Stomach (tissue), 9 donors: Measurements from ENCODE around the gene MKKS. TPM values are rescaled to one million over a fixed set of nuclear protein-coding genes. Genes with fewer than 3 reads are reported as not detected.

Experiments
- DNase-seq, 2 donors: peaks; one replicate each; pipeline versions ENCODE4 v3.0.0 to v3.0.0-alpha.2; 2013 to 2019
- H3K27ac ChIP-seq, 5 donors: fragments of 200-600 bp in 4 of 5; sonication (generic) in 4 of 5; one replicate each; pipeline ENCODE4 v1.5.1; 2013 to 2019; ENCODE audit warnings: mild to moderate bottlenecking in 1 of 5, moderate library complexity in 1 of 5
- H3K27me3 ChIP-seq, 3 donors: fragments of 200-600 bp; sonication (generic); one replicate each; pipeline ENCODE4 v1.5.1; 2017 to 2019; ENCODE audit warnings: mixed run types in 1 of 3
- H3K36me3 ChIP-seq, 4 donors: fragments of 200-600 bp; sonication (generic); 1 replicate in 3 of 4; 2 replicates in 1 of 4; pipeline ENCODE4 v1.5.1; 2016 to 2019
- H3K4me1 ChIP-seq, 4 donors: fragments of 200-600 bp; sonication (generic); one replicate each; pipeline ENCODE4 v1.5.1; 2016 to 2019
- H3K4me3 ChIP-seq, 4 donors: fragments of 200-600 bp; sonication (generic) in 3 of 4; one replicate each; pipeline ENCODE4 v1.5.1; 2016 to 2019; ENCODE audit warnings: mild to moderate bottlenecking in 1 of 4
- H3K9me3 ChIP-seq, 4 donors: fragments of 200-600 bp; sonication (generic); one replicate each; pipeline ENCODE4 v1.5.1; 2016 to 2019
- EP300 ChIP-seq: sonication (generic); formaldehyde crosslinking; IDR thresholded peaks from one replicate; pipeline ENCODE4 v1.6.1; 2017; ENCODE audit warnings: antibody characterized with exemption
- POLR2A ChIP-seq, 4 donors: fragments of 450-650 bp; IDR thresholded peaks; one replicate each; pipeline ENCODE4 v1.6.1; 2016; ENCODE audit warnings: antibody characterized with exemption in 4 of 4, control low read depth in 2 of 4, mild to moderate bottlenecking in 1 of 4, moderate library complexity in 1 of 4
- POLR2AphosphoS5 ChIP-seq, 3 donors: sonication (generic); formaldehyde crosslinking; IDR thresholded peaks; one replicate each; pipeline ENCODE4 v1.6.1; 2016; ENCODE audit warnings: antibody characterized with exemption in 3 of 3
- WGBS, 5 donors: extraction: QIAGEN DNeasy Blood & Tissue Kit in 3 of 5; methylation state at CpG; one replicate each; pipeline versions ENCODE4 v1.1.5 to v1.1.7; 2013 to 2018; 5-methylcytosine and 5-hydroxymethylcytosine counted together
- intact Hi-C: fragments of 100-400 bp; cut with DNase I; formaldehyde crosslinking; loops from one replicate; pipeline ENCODE4 v1.15.1; 2023; ENCODE audit warnings: low total_unique reads
- polyA plus RNA-seq, 3 donors: library from polyadenylated mRNA; stranded (reverse); fragments of 200-250 nt; gene quantifications; one replicate each; pipeline ENCODE4 v1.2.3, GENCODE V29; 2013
- total RNA-seq, 5 donors: library from RNA; depleted of rRNA; stranded (reverse); fragments of >200 nt; gene quantifications; one replicate each; pipeline versions ENCODE4 v1.1.0 to v1.2.3, GENCODE V29; 2014 to 2016
- TF ChIP-seq, protein P1 (sequence below), 7 experiments: fragments of 450-650 bp in 4 of 7; fragments of 200-600 bp in 3 of 7; sonication (generic) in 3 of 7; IDR thresholded peaks; one replicate each; pipeline ENCODE4 v1.5.1; 2016 to 2019; ENCODE audit warnings: antibody characterized with exemption in 7 of 7, control low read depth in 2 of 7, mild to moderate bottlenecking in 1 of 7
- donor health status: healthy with polysubstance abuse.
- donor health status: Bipolar disorder and iron deficiency.
- donor health status: healthy.

Gene MKKS
- total and polyA plus RNA-seq, 8 donors, result 6.1 to 18.6 (median 12.3) TPM

DNA sequence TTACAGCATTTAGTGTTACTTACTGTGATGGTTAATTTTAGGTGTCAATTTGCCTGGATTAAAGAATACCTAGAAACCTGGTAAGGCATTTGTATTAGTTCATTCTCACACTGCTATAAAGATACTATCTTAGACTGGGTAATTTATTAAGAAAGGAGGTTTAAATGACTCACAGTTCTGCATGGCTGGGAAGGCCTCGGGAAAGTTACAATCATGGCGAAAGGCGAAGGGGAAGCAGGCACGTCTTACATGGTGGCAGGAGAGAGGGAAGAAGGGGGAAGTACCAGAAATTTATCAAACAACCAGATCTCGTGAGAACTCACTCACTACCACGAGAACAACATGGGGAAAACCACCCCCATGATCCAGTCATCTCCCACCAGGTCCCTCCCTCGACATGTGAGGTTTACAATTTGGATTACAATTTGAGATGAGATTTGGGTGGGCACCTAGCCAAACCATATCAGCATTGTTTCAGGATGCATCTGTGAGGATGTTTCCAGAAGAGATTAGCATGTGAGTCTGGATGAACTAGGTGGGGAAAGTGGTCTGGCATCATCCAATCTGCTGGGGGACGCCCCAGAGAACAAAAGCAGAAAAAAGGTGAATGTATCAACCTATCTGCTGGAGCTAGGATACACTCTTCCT, 76.8 kb downstream of the MKKS start:
- Histone ChIP-seq H3K36me3 (no peaks in the 10 kb centered on the region), H3K9me3 (no peaks in the 10 kb centered on the region), H3K4me3 (no peak overlapping the region), H3K27me3 (no peaks in the 10 kb centered on the region), H3K4me1 (peaks cover 0 to 7% (median 4%) of the 10 kb centered on the region in 4 donors), H3K27ac (no peak overlapping the region)
- WGBS, 5 donors, result 73 to 86% (median 82%) methylated on average over 8 of the region's 8 CpGs
- intact Hi-C loops, result no loop called here
- no peak for DNase-seq
- TF ChIP-seq, protein P1, sequence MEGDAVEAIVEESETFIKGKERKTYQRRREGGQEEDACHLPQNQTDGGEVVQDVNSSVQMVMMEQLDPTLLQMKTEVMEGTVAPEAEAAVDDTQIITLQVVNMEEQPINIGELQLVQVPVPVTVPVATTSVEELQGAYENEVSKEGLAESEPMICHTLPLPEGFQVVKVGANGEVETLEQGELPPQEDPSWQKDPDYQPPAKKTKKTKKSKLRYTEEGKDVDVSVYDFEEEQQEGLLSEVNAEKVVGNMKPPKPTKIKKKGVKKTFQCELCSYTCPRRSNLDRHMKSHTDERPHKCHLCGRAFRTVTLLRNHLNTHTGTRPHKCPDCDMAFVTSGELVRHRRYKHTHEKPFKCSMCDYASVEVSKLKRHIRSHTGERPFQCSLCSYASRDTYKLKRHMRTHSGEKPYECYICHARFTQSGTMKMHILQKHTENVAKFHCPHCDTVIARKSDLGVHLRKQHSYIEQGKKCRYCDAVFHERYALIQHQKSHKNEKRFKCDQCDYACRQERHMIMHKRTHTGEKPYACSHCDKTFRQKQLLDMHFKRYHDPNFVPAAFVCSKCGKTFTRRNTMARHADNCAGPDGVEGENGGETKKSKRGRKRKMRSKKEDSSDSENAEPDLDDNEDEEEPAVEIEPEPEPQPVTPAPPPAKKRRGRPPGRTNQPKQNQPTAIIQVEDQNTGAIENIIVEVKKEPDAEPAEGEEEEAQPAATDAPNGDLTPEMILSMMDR (IDR thresholded peaks at IDR 0.05), result no peak
- TF ChIP-seq POLR2AphosphoS5 (IDR thresholded peaks at IDR 0.05), result no peak
- TF ChIP-seq POLR2A (IDR thresholded peaks at IDR 0.05), result no peak
- TF ChIP-seq EP300, result no peak

DNA sequence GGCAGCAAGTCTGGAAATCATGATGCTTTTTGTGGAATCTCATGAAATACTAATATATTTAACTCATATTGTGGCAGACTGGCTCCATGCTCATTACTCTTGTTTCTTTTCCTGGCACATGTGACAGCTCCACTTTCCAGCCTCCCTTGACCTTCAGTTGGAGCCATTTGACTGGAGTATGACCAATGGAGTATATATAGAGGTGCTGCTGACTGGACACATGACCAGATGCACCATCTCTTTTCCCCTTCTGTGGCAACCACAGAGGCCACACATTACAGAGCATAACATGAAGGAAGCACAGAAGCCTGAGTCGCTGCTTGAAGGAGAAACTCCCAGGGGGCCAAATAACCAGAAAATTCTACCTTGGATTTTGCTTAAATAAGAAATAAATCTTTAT, 77.4 kb downstream of the MKKS start:
- intact Hi-C loops, result no loop called here

DNA sequence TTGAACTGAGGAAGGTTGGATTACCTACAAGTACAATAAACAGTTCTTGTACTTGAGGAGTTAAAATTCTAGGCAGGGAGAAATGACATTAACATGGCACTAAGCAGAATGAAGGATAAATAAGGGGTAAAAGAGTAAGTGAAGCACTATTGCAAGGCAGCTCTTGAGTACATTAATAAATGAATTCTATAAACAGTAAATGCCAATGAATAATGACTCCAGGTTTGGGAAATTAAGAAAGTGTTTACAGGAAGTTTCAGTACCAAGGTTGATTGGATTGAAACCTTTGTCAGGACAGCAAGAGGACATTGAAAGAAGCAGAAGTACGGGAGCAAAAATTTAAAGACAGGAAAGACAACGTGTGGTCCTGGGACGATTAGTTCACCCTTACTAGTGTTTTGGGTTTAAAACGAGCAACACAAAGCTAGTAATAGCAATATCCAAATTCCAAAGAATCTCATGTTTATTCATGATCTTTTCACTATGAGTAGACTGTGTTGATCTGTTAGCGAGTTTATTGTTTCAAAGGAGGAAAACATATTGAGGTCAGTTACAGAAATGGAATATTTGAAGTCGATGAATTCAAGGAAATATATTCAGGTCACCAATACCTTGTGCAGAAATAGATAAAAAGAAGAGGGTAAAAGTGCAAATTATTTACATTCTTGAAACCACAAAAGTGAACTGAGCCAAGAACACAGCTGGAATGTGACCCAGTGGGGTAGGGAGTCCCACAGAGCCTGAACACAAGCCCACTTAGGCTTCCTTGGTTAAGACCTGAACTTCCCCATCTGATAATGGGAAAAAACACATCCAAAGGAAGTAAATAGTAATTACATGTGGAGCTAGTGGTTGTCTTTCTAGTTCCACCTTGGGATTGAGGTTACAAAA, 80.8 kb downstream of the MKKS start:
- TF ChIP-seq, protein P1 (IDR thresholded peaks at IDR 0.05), result no peak
- TF ChIP-seq POLR2A (IDR thresholded peaks at IDR 0.05) (no peak), EP300 (no peak), POLR2AphosphoS5 (IDR thresholded peaks at IDR 0.05) (no peak)
- H3K36me3 ChIP-seq, result no peaks in the 10 kb centered on the region
- H3K9me3 ChIP-seq, result no peaks in the 10 kb centered on the region
- no peaks in the 10 kb centered on the region for H3K27me3 ChIP-seq
- H3K4me3 ChIP-seq, result no peak overlapping the region
- DNase-seq, result peak in 1 of 2 donors; percentile 21
- intact Hi-C loops, result no loop called here
- 23 to 39% (median 31%) methylated on average over 6 of the region's 6 CpGs for WGBS, 5 donors
- no peak overlapping the region for H3K27ac ChIP-seq
- H3K4me1 ChIP-seq, result peaks cover 0 to 7% (median 4%) of the 10 kb centered on the region in 4 donors

More for the DNA sequence above, 77.4 kb downstream of the MKKS start:
- H3K4me3 ChIP-seq, result no peak overlapping the region
- TF ChIP-seq POLR2AphosphoS5 (IDR thresholded peaks at IDR 0.05) (no peak), POLR2A (IDR thresholded peaks at IDR 0.05) (no peak), EP300 (no peak)
- TF ChIP-seq, protein P1 (IDR thresholded peaks at IDR 0.05), result no peak
- H3K36me3 ChIP-seq, result no peaks in the 10 kb centered on the region
- no peak overlapping the region for H3K27ac ChIP-seq
- no peak for DNase-seq
- H3K9me3 ChIP-seq, result no peaks in the 10 kb centered on the region
- no peaks in the 10 kb centered on the region for H3K27me3 ChIP-seq
- 93 to 100% (median 94%) methylated on average over 1 of the region's 1 CpG for WGBS, 5 donors
- H3K4me1 ChIP-seq, result peaks cover 0 to 7% (median 4%) of the 10 kb centered on the region in 4 donors

Other genes starting within 250 kb of the MKKS start
- gene SNAP25, start 215.4 kb downstream of the MKKS start, total RNA-seq, result 10 to 100 TPM in 1 of 5 donors, 1 to 10 TPM in 3, not detected in 1; 1.8 to 12.5 (median 7.5) TPM
- gene SNAP25, start 215.4 kb downstream of the MKKS start, polyA plus RNA-seq, result 1 to 10 TPM; 2.1 to 2.8 (median 2.4) TPM
- gene SLX4IP, start 1.1 kb upstream of the MKKS start, total RNA-seq, result 1 to 10 TPM; 1.4 to 4.6 (median 3.0) TPM
- 1 to 10 TPM in 2 of 3 donors, under 1 TPM in 1; 1.00 to 2.8 (median 1.1) TPM for gene SLX4IP, start 1.1 kb upstream of the MKKS start, polyA plus RNA-seq
- gene JAG1, start 239.8 kb upstream of the MKKS start, total RNA-seq, result 100 to 1,000 TPM in 1 of 5 donors, 10 to 100 TPM in 4; 54.8 to 133 (median 95.0) TPM
- 10 to 100 TPM in 1 of 3 donors, 1 to 10 TPM in 2; 5.2 to 26.3 (median 7.5) TPM for gene JAG1, start 239.8 kb upstream of the MKKS start, polyA plus RNA-seq